Thyroid gland (tissue), 4 donors: ENCODE data around the gene ACSM2A.
"Not testable (repeated sequence)": the region's sequence is repeated elsewhere in the genome, so short reads cannot be mapped to it uniquely, and the experiment has no call there.

ENCODE experiments used
- CTCF ChIP-seq, 6 experiments: fragments of 200-600 bp in 3 of 6; fragments of 450-650 bp in 3 of 6; sonication (generic) in 3 of 6; IDR thresholded peaks; one replicate each; pipeline ENCODE4 v1.5.1; 2016 to 2019; ENCODE audit warnings: antibody characterized with exemption in 6 of 6, mild to moderate bottlenecking in 2 of 6, inconsistent platforms in 1 of 6, moderate library complexity in 1 of 6
- POLR2A ChIP-seq, 2 donors: fragments of 450-650 bp; IDR thresholded peaks; one replicate each; pipeline ENCODE4 v1.6.1; 2017; ENCODE audit warnings: antibody characterized with exemption in 2 of 2, mild to moderate bottlenecking in 2 of 2, moderate library complexity in 1 of 2

GRCh38 chr16:20470732-20471131 lies 19.4 kb downstream of the ACSM2A start:
- not testable (repeated sequence) for TF ChIP-seq CTCF, POLR2A (IDR thresholded peaks at IDR 0.05)
